K562 (cell line): ENCODE data around the gene NKX2-2. TPM values are rescaled to one million over a fixed set of nuclear protein-coding genes. Genes with fewer than 3 reads are reported as not detected.

ENCODE experiments used
- ATAC-seq: fragments of 200-7000 bp; cut with Tn5 transposase; 3 replicates; pipeline ENCODE4 v1.9.1; 2020; ENCODE audit warnings: moderate library complexity
- BruUV-seq: library from RNA; stranded (reverse); fragments of 400-500 nt; replicated peaks from 2 replicates; lab custom pipeline; 2021; lab: Mats Ljungman, UMichigan
- CTCF ChIA-PET: fragments of 300-600 bp; formaldehyde crosslinking; extraction: SDS; loops from one replicate; lab custom pipeline; 2021; ENCODE audit warnings: low intra/inter-chr PET ratio; lab: Yijun Ruan, JAX
- POLR2A ChIA-PET: fragments of 300-600, 350-650 bp; sonication (Branson Sonifier 250); formaldehyde crosslinking; extraction: SDS; loops from one replicate; lab custom pipeline; 2021; ENCODE audit warnings: antibody characterized with exemption, inconsistent platforms; lab: Yijun Ruan, JAX
- DNase-seq, 4 experiments: peaks; one replicate each; pipeline versions ENCODE4 v3.0.0 to v3.0.0-alpha.2; 2011 to 2018; ENCODE audit warnings: low spot score in 3 of 4, mixed read lengths in 3 of 4; ENCODE audit errors: extremely low read depth in 1 of 4
- FAIRE-seq: peaks from 2 replicates; lab custom pipeline; 2011; peaks lifted over from hg19 to GRCh38; lab: Jason Lieb, UNC
- H2AFZ ChIP-seq: 2 replicates; pipeline ENCODE4 v1.6.0; 2011; ENCODE audit warnings: low read depth, low read length, control low read depth, inconsistent platforms
- H3K27ac ChIP-seq: fragments of 200-600 bp; 3 replicates; pipeline ENCODE4 v1.8.0; 2011; ENCODE audit warnings: low read depth, mild to moderate bottlenecking, control low read depth, inconsistent platforms, low read length, moderate library complexity, mixed read lengths; ENCODE audit errors: extremely low read depth
- H3K27me3 ChIP-seq, 2 experiments: fragments of 300-600 bp in 1 of 2; 2 replicates in 1 of 2; 3 replicates in 1 of 2; pipeline versions ENCODE4 v1.6.0 to v1.8.0; 2011; ENCODE audit warnings: inconsistent platforms in 2 of 2, low read length in 2 of 2, mild to moderate bottlenecking in 1 of 2, mixed read lengths in 1 of 2, moderate library complexity in 1 of 2; ENCODE audit not compliant: control insufficient read depth in 2 of 2, insufficient read depth in 2 of 2
- H3K36me3 ChIP-seq: fragments of 300-600 bp; 3 replicates; pipeline ENCODE4 v1.8.0; 2011; ENCODE audit warnings: mild to moderate bottlenecking, low read length, inconsistent platforms; ENCODE audit not compliant: control insufficient read depth, insufficient read depth
- H3K4me1 ChIP-seq, 2 experiments: fragments of 200-600 bp in 1 of 2; replicated peaks in 1 of 2; 2 replicates in 1 of 2; 3 replicates in 1 of 2; pipeline versions ENCODE4 v1.5.1 to v1.8.0; 2011; ENCODE audit warnings: inconsistent platforms in 2 of 2, low read length in 2 of 2, mild to moderate bottlenecking in 1 of 2, mixed read lengths in 1 of 2, moderate library complexity in 1 of 2; ENCODE audit not compliant: control insufficient read depth in 2 of 2, insufficient read depth in 2 of 2
- H3K4me2 ChIP-seq: 2 replicates; pipeline ENCODE4 v1.6.1; 2011; ENCODE audit warnings: low read length, control low read depth, inconsistent platforms, mixed read lengths; ENCODE audit not compliant: insufficient read depth
- H3K4me3 ChIP-seq: fragments of 200-600 bp; sonication (generic), shearing (Covaris generic); 2 replicates; pipeline ENCODE4 v1.5.1; 2016; ENCODE audit warnings: control low read depth, inconsistent platforms
- H3K79me2 ChIP-seq: fragments of 200-600 bp; 3 replicates; pipeline ENCODE4 v1.8.0; 2011; ENCODE audit warnings: low read length, inconsistent platforms; ENCODE audit not compliant: control insufficient read depth, insufficient read depth
- H3K9ac ChIP-seq, 2 experiments: 2 replicates each; pipeline versions ENCODE4 v1.6.0 to v1.6.1; 2011; ENCODE audit warnings: low read depth in 2 of 2, low read length in 2 of 2, control low read depth in 1 of 2, inconsistent platforms in 1 of 2, mild to moderate bottlenecking in 1 of 2, mixed read lengths in 1 of 2; ENCODE audit not compliant: insufficient read depth in 1 of 2
- H3K9me1 ChIP-seq: one replicate; pipeline ENCODE4 v1.6.0; 2011; ENCODE audit warnings: inconsistent platforms, mild to moderate bottlenecking, low read length, moderate library complexity; ENCODE audit not compliant: control insufficient read depth, insufficient read depth
- H3K9me3 ChIP-seq: replicated peaks from 2 replicates; pipeline ENCODE4 v1.5.1; 2011; ENCODE audit warnings: low read depth, low read length, inconsistent platforms; ENCODE audit not compliant: control insufficient read depth, insufficient read depth
- H4K20me1 ChIP-seq: replicated peaks from 2 replicates; pipeline ENCODE4 v1.6.1; 2011; ENCODE audit warnings: low read length, inconsistent platforms, mixed read lengths; ENCODE audit not compliant: control insufficient read depth, insufficient read depth
- CBFA2T3 ChIP-seq: fragments of 450-650 bp; IDR thresholded peaks from 2 replicates; pipeline ENCODE4 v1.6.1; 2017
- CSDE1 ChIP-seq, 2 experiments: fragments of 450-650 bp; IDR thresholded peaks; 2 replicates each; pipeline ENCODE4 v1.6.1; 2016; ENCODE audit warnings: mild to moderate bottlenecking in 1 of 2
- FUS ChIP-seq: fragments of 200-400 bp; formaldehyde crosslinking; optimal IDR thresholded peaks from 2 replicates; pipeline ENCODE3; 2017; ENCODE audit warnings: low read depth, low read length
- MAFK ChIP-seq: IDR thresholded peaks from 2 replicates; pipeline ENCODE4 v1.6.1; 2011; ENCODE audit warnings: low read length, improper control_type of control experiment
- NR2C2 ChIP-seq, 2 experiments: fragments of 200-800 bp in 1 of 2; sonication (Bioruptor generic) in 1 of 2; sonication (generic) in 1 of 2; formaldehyde crosslinking in 1 of 2; IDR thresholded peaks; 2 replicates each; pipeline versions ENCODE4 v1.6.1 to v1.8.0; 2016 to 2022; ENCODE audit warnings: mild to moderate bottlenecking in 1 of 2, missing compliant biosample characterization in 1 of 2, missing genetic modification characterization in 1 of 2, missing genetic modification reagents in 1 of 2
- TARDBP ChIP-seq: fragments of 450-650 bp; IDR thresholded peaks from 2 replicates; pipeline ENCODE4 v1.6.1; 2016
- TCFL5 ChIP-seq: fragments of 250-450 bp; sonication (Bioruptor Pico); conservative IDR thresholded peaks from 2 replicates; pipeline ENCODE4 v1.6.1; 2021; ENCODE audit warnings: mild to moderate bottlenecking, moderate library complexity, matching md5 sums
- YBX1 ChIP-seq: fragments of 450-650 bp; IDR thresholded peaks from 2 replicates; pipeline ENCODE4 v1.7.1; 2016; ENCODE audit warnings: mild to moderate bottlenecking
- ZNF24 ChIP-seq: fragments of 450-650 bp; IDR thresholded peaks from 2 replicates; pipeline ENCODE4 v1.6.1; 2016
- ZNF695 ChIP-seq: fragments of 450-650 bp; formaldehyde crosslinking; IDR thresholded peaks from 2 replicates; pipeline ENCODE4 v1.4.0; 2020; ENCODE audit warnings: mild to moderate bottlenecking, moderate library complexity
- WGBS: fragments of 100-300 bp; shearing (Covaris generic); methylation state at CpG from one replicate; pipeline ENCODE4 v1.1.6; 2016; ENCODE audit warnings: low coverage, mixed read lengths; ENCODE audit not compliant: insufficient coverage; ENCODE audit errors: missing lambda C conversion rate; 5-methylcytosine and 5-hydroxymethylcytosine counted together
- in situ Hi-C: fragments of 300-500 bp; cut with MboI; formaldehyde crosslinking; loops from 4 replicates; pipeline ENCODE4 v1.15.0; 2018; ENCODE audit warnings: inconsistent platforms, mixed read lengths
- intact Hi-C: fragments of 100-400 bp; cut with micrococcal nuclease; formaldehyde crosslinking; loops from 2 replicates; pipeline ENCODE4 v1.14.2; 2022
- polyA plus RNA-seq, 8 experiments: library from polyadenylated mRNA; depleted of rRNA in 4 of 8; stranded (reverse) in 5 of 8; unstranded in 3 of 8; fragments of >200 nt; fragmentation: Nextera tagmentation in 2 of 8; fragmentation: Illumina TruSeq in 1 of 8; extraction: Ambion mirVana in 2 of 8; extraction: Trizol in 1 of 8; gene quantifications; 2 replicates each; pipeline versions ENCODE4 v1.2.1 to v1.2.3, GENCODE V29; 2011 to 2014; ENCODE audit warnings: inconsistent platforms in 1 of 8, missing spikeins in 1 of 8
- total RNA-seq, 7 experiments: library from RNA; depleted of rRNA in 6 of 7; stranded (reverse); fragments of >200 nt in 6 of 7; fragmentation: Illumina TruSeq in 2 of 7; extraction: Trizol in 2 of 7; gene quantifications; 2 replicates each; pipeline versions ENCODE4 v1.2.1 to v1.2.3, GENCODE V29; 2011 to 2021; ENCODE audit warnings: low replicate concordance in 1 of 7
- TF ChIP-seq, protein P1 (sequence below): IDR thresholded peaks from 3 replicates; pipeline ENCODE4 v1.6.1; 2011; ENCODE audit warnings: borderline replicate concordance, mild to moderate bottlenecking; ENCODE audit not compliant: insufficient read length, insufficient read depth
- TF ChIP-seq, protein P2 (sequence below): fragments of 450-650 bp; formaldehyde crosslinking; IDR thresholded peaks from 2 replicates; pipeline ENCODE4 v1.4.0; 2022; ENCODE audit warnings: mild to moderate bottlenecking, moderate library complexity

The NKX2-2 gene
- total and polyA plus RNA-seq, 9 of the 15 experiments (the other 6 are each of a cell fraction or from before 2014, with no cell fraction given), result 0.04 TPM; not detected in 8

DNA sequence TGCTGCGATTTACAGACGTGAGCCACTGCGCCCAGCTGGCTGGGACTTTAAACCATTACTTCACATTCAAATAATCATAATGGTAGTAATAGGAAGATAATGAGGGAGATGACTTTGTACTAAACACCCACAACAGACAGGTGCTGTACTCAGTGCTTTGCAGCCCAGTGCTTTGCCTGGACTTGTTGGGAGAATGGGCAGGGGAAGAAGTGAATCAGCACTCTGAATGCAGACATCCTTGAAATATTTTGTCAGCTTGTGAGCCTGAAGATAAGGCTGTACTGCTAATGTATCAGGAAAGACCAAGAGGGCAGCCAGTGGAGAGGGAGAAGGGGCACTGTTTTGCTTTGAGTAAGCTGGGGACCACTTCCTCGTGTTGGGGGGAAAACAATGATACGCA lies 17.4 kb downstream of the NKX2-2 start:
- 2% methylated on average over 5 of the region's 5 CpGs for WGBS
- POLR2A ChIA-PET, result interaction anchor here (0.6 kb wide), 1 partner anchor 266 kb away, joined by 3 read pairs; no protein-coding TSS in a partner anchor
- Histone ChIP-seq H3K4me2 (no peak overlapping the region), H3K36me3 (no peaks in the 10 kb centered on the region), H3K4me1 (no peaks in the 10 kb centered on the region), H3K4me3 (no peak overlapping the region), H4K20me1 (no peaks in the 10 kb centered on the region), H2AFZ (no peak overlapping the region), H3K27me3 (no peaks in the 10 kb centered on the region; a peak in 1 of 5 replicates), H3K79me2 (no peaks in the 10 kb centered on the region), H3K27ac (no peak overlapping the region), H3K9ac (no peak overlapping the region), H3K9me3 (no peaks in the 10 kb centered on the region), H3K9me1 (no peaks in the 10 kb centered on the region)
- BruUV-seq, result no TSS peak
- ATAC-seq (no peak), DNase-seq (no peak), FAIRE-seq (no peak)
- TF ChIP-seq CBFA2T3, result 0 out of 2 replicates have a peak, but pooled peaks have one; percentile 3
- TF ChIP-seq MAFK, result no peak
- TF ChIP-seq ZNF24, result peak; percentile 28; the same call in 1 of the 2 replicates
- CTCF ChIA-PET, result no interaction called here
- in situ Hi-C loops (no loop called here), intact Hi-C loops (no loop called here)

DNA sequence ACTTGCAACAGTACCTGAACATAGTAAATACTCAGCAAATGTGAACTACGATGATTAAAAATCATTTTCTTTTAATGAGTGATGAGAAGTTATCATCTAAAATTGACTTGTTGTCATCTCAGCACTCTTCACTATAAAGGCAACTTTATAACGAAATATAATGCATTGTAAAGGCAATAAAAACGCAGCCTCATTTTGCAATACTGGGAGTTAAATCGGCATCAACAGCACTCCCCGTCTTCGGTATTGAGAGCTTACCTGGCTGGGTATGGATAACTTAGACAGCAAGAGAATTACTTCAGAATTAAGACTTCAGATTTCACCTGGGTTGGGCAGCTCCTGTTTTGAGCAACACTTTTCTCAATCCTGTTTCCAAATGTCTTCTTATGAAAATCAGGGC lies 20.8 kb downstream of the NKX2-2 start:
- CTCF ChIA-PET, result no interaction called here
- no peak for ATAC-seq

More for the DNA sequence above, 20.8 kb downstream of the NKX2-2 start:
- no peaks in the 10 kb centered on the region for H3K36me3 ChIP-seq
- no TSS peak for BruUV-seq
- TF ChIP-seq TARDBP, result no peak
- TF ChIP-seq TCFL5 (CRISPR knock-in tag), result no peak
- no peak for TF ChIP-seq FUS
- no peak for TF ChIP-seq CSDE1 (IDR thresholded peaks at IDR 0.05)
- TF ChIP-seq YBX1, result no peak
- TF ChIP-seq, protein P1, sequence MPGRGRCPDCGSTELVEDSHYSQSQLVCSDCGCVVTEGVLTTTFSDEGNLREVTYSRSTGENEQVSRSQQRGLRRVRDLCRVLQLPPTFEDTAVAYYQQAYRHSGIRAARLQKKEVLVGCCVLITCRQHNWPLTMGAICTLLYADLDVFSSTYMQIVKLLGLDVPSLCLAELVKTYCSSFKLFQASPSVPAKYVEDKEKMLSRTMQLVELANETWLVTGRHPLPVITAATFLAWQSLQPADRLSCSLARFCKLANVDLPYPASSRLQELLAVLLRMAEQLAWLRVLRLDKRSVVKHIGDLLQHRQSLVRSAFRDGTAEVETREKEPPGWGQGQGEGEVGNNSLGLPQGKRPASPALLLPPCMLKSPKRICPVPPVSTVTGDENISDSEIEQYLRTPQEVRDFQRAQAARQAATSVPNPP, result no peak
- TF ChIP-seq, protein P2, sequence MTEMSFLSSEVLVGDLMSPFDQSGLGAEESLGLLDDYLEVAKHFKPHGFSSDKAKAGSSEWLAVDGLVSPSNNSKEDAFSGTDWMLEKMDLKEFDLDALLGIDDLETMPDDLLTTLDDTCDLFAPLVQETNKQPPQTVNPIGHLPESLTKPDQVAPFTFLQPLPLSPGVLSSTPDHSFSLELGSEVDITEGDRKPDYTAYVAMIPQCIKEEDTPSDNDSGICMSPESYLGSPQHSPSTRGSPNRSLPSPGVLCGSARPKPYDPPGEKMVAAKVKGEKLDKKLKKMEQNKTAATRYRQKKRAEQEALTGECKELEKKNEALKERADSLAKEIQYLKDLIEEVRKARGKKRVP (CRISPR knock-in tag), result no peak
- TF ChIP-seq NR2C2 (CRISPR knock-in tag; IDR thresholded peaks at IDR 0.05), result no peak
- no peak for TF ChIP-seq NR2C2 (tag; IDR thresholded peaks at IDR 0.05)
- TF ChIP-seq ZNF695 (CRISPR knock-in tag), result no peak
- in situ Hi-C loops (no loop called here), intact Hi-C loops (no loop called here)
- FAIRE-seq (no peak), DNase-seq (no peak)
- no peak overlapping the region for H2AFZ ChIP-seq
- no peaks in the 10 kb centered on the region for H3K4me1 ChIP-seq
- H3K27ac ChIP-seq, result no peak overlapping the region
- H3K79me2 ChIP-seq, result no peaks in the 10 kb centered on the region
- no peaks in the 10 kb centered on the region for H3K9me3 ChIP-seq
- no peak overlapping the region for H3K4me2 ChIP-seq
- no peak overlapping the region for H3K4me3 ChIP-seq
- H3K9ac ChIP-seq, result no peak overlapping the region
- no peaks in the 10 kb centered on the region; a peak in 1 of 5 replicates for H3K27me3 ChIP-seq
- 0% methylated on average over 6 of the region's 6 CpGs for WGBS
- POLR2A ChIA-PET, result no interaction called here
- H4K20me1 ChIP-seq, result no peaks in the 10 kb centered on the region
- H3K9me1 ChIP-seq, result no peaks in the 10 kb centered on the region
